ENCODE measurements around the gene LAMA2. TPM values are rescaled to one million over a fixed set of nuclear protein-coding genes. Genes with fewer than 3 reads are reported as not detected.
"Not testable (repeated sequence)": the region's sequence is repeated elsewhere in the genome, so short reads cannot be mapped to it uniquely, and the experiment has no call there.

The LAMA2 gene
- total RNA-seq, 2 donors from 2014 or later, result 111 to 217 TPM

GRCh38 chr6:129084406-129084805, 201.5 kb downstream of the LAMA2 start:
- DNase-seq (ENCODE audit: low spot score) (no peak), ATAC-seq (ENCODE audit: insufficient number of reproducible peaks, low FRiP score, low read depth) (no peak)
- no peak for TF ChIP-seq CTCF (IDR thresholded peaks at IDR 0.05)
- Histone ChIP-seq H3K36me3 (no peaks in the 10 kb centered on the region), H3K9me3 (no peaks in the 10 kb centered on the region), H3K4me1 (ENCODE audit: control insufficient read depth in 1 of 2, low read depth in 2 of 2) (no peaks in the 10 kb centered on the region), H3K27ac (no peak overlapping the region), H3K4me3 (no peak overlapping the region), H3K27me3 (replicated peaks; ENCODE audit: insufficient read depth) (no peaks in the 10 kb centered on the region)

GRCh38 chr6:129088481-129088880, 205.5 kb downstream of the LAMA2 start:
- not testable (repeated sequence) for DNase-seq (ENCODE audit: low spot score); H3K4me1 ChIP-seq (ENCODE audit: control insufficient read depth in 1 of 2, low read depth in 2 of 2); ATAC-seq (ENCODE audit: insufficient number of reproducible peaks, low FRiP score, low read depth); H3K4me3 ChIP-seq; H3K27me3 ChIP-seq (replicated peaks; ENCODE audit: insufficient read depth); H3K27ac ChIP-seq; H3K36me3 ChIP-seq; H3K9me3 ChIP-seq

- H3K9me3 ChIP-seq, result no peaks in the 10 kb centered on the region
- no peaks in the 10 kb centered on the region for H3K4me1 ChIP-seq (ENCODE audit: control insufficient read depth in 1 of 2, low read depth in 2 of 2)
- ATAC-seq (ENCODE audit: insufficient number of reproducible peaks, low FRiP score, low read depth), result no peak
- no peak for DNase-seq (ENCODE audit: low spot score)
- TF ChIP-seq CTCF (IDR thresholded peaks at IDR 0.05), result no peak
- no peak overlapping the region for H3K4me3 ChIP-seq
- no peaks in the 10 kb centered on the region for H3K27me3 ChIP-seq (replicated peaks; ENCODE audit: insufficient read depth)
- H3K27ac ChIP-seq, result no peak overlapping the region
- H3K36me3 ChIP-seq, result no peaks in the 10 kb centered on the region
Observed at GRCh38 chr6:129089357-129089756, 206.4 kb downstream of the LAMA2 start.

GRCh38 chr6:129094147-129094546, 211.2 kb downstream of the LAMA2 start:
- H3K36me3 ChIP-seq, result no peaks in the 10 kb centered on the region
- no peaks in the 10 kb centered on the region for H3K4me1 ChIP-seq (ENCODE audit: control insufficient read depth in 1 of 2, low read depth in 2 of 2)
- no peaks in the 10 kb centered on the region for H3K27me3 ChIP-seq (replicated peaks; ENCODE audit: insufficient read depth)
- no peaks in the 10 kb centered on the region for H3K9me3 ChIP-seq
- DNase-seq (ENCODE audit: low spot score), result no peak
- H3K27ac ChIP-seq, result no peak overlapping the region
- TF ChIP-seq CTCF (IDR thresholded peaks at IDR 0.05), result no peak
- no peak for ATAC-seq (ENCODE audit: insufficient number of reproducible peaks, low FRiP score, low read depth)
- no peak overlapping the region for H3K4me3 ChIP-seq

GRCh38 chr6:129096651-129097290, 213.8 kb downstream of the LAMA2 start:
- Histone ChIP-seq H3K36me3 (no peaks in the 10 kb centered on the region), H3K27ac (no peak overlapping the region), H3K4me3 (no peak overlapping the region), H3K9me3 (no peaks in the 10 kb centered on the region), H3K27me3 (replicated peaks; ENCODE audit: insufficient read depth) (no peaks in the 10 kb centered on the region), H3K4me1 (ENCODE audit: control insufficient read depth in 1 of 2, low read depth in 2 of 2) (no peaks in the 10 kb centered on the region)
- no peak for TF ChIP-seq CTCF (IDR thresholded peaks at IDR 0.05)
- ATAC-seq (ENCODE audit: insufficient number of reproducible peaks, low FRiP score, low read depth) (no peak), DNase-seq (ENCODE audit: low spot score) (no peak)

GRCh38 chr6:129098061-129098553, 215.2 kb downstream of the LAMA2 start:
- Histone ChIP-seq H3K36me3 (no peaks in the 10 kb centered on the region), H3K4me3 (no peak overlapping the region), H3K9me3 (no peaks in the 10 kb centered on the region), H3K27me3 (replicated peaks; ENCODE audit: insufficient read depth) (no peaks in the 10 kb centered on the region), H3K4me1 (ENCODE audit: control insufficient read depth in 1 of 2, low read depth in 2 of 2) (no peaks in the 10 kb centered on the region), H3K27ac (no peak overlapping the region)
- ATAC-seq (ENCODE audit: insufficient number of reproducible peaks, low FRiP score, low read depth), result no peak
- no peak for TF ChIP-seq CTCF (IDR thresholded peaks at IDR 0.05)
- DNase-seq (ENCODE audit: low spot score), result no peak
